Measurements from ENCODE around the gene GRIK1. TPM values are rescaled to one million over a fixed set of nuclear protein-coding genes. Genes with fewer than 3 reads are reported as not detected.
A peak's percentile ranks its signal among the peaks of the same experiment; 100 is the strongest.

GRIK1 gene
- total and polyA plus RNA-seq, 2 experiments from 2014 or later = 0.05 TPM; not detected in 1

DNA sequence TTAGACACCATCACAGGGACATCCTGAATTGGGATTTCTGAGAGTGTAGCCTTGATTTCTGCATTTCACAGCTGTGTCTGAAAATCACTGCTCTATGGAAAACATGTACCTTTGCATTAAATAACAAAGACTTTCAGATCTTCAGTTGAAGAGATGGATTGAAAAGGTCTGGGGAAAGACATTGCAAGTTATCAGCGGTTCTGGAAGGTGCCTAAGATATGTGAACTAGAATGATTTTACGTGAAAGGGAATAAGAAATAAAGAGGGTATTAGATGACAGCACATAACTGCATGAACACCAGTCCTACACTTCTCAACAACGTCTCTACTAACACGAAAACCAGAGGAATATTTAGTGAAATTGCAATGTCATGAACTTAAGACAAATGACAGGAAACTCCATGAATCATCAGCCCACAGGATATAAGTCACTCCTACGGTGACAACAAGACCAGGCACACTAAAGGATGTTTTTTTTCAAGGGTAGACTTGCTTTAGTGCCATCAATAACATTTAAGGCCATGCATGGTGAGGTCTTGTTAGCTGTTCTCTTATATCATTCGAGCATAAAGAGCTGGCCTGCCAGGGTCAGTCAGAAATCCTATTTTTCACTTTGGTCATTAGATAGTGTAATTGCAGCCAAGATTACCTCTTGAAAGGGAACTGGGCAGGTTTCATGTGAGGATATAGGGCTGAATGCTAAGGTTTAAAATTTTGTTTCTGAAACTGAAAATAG is 283.1 kb downstream of the GRIK1 start:
- no peak overlapping the region for H3K27ac ChIP-seq
- no peak overlapping the region for H3K4me3 ChIP-seq

DNA sequence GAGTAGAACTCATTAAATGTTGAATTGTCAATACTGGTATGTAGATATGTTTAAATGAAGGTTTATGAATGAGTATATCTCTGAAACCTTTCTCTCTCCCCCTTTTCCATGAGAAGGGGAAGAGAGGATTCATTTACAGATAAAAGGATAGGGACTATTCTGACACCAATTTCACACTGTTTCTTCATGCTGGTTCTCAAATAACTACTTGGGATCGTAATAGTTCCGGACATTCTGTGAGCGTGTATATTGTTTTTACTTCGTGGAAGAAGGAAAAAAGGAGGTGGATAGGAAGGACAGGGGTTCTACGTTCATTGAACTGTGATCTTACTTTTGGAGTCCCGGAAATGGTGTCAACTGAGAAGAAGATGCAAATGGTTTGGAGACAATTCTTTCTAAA is 284.2 kb downstream of the GRIK1 start:
- Histone ChIP-seq H3K4me1 (ENCODE audit: low read depth) (peaks cover 2% of the 10 kb centered on the region), H3K4me3 (no peak overlapping the region), H3K9me3 (ENCODE audit: low read depth) (no peaks in the 10 kb centered on the region), H3K27me3 (no peaks in the 10 kb centered on the region), H3K27ac (no peak overlapping the region), H3K36me3 (no peaks in the 10 kb centered on the region)
- TF ChIP-seq, protein P1, sequence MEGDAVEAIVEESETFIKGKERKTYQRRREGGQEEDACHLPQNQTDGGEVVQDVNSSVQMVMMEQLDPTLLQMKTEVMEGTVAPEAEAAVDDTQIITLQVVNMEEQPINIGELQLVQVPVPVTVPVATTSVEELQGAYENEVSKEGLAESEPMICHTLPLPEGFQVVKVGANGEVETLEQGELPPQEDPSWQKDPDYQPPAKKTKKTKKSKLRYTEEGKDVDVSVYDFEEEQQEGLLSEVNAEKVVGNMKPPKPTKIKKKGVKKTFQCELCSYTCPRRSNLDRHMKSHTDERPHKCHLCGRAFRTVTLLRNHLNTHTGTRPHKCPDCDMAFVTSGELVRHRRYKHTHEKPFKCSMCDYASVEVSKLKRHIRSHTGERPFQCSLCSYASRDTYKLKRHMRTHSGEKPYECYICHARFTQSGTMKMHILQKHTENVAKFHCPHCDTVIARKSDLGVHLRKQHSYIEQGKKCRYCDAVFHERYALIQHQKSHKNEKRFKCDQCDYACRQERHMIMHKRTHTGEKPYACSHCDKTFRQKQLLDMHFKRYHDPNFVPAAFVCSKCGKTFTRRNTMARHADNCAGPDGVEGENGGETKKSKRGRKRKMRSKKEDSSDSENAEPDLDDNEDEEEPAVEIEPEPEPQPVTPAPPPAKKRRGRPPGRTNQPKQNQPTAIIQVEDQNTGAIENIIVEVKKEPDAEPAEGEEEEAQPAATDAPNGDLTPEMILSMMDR (IDR thresholded peaks at IDR 0.05; ENCODE audit: low read depth, low read length) = no peak
- DNase-seq (ENCODE audit: low read depth in 1 of 2, low spot score in 1 of 2) = no peak

More for the DNA sequence above, 283.1 kb downstream of the GRIK1 start:
- TF ChIP-seq, protein P1 (IDR thresholded peaks at IDR 0.05; ENCODE audit: low read depth, low read length) = no peak
- Histone ChIP-seq H3K36me3 (no peaks in the 10 kb centered on the region), H3K9me3 (ENCODE audit: low read depth) (no peaks in the 10 kb centered on the region), H3K4me1 (ENCODE audit: low read depth) (no peaks in the 10 kb centered on the region), H3K27me3 (no peaks in the 10 kb centered on the region)
- DNase-seq (ENCODE audit: low read depth in 1 of 2, low spot score in 1 of 2) = peak in 1 of 2 donors; percentile 58

DNA sequence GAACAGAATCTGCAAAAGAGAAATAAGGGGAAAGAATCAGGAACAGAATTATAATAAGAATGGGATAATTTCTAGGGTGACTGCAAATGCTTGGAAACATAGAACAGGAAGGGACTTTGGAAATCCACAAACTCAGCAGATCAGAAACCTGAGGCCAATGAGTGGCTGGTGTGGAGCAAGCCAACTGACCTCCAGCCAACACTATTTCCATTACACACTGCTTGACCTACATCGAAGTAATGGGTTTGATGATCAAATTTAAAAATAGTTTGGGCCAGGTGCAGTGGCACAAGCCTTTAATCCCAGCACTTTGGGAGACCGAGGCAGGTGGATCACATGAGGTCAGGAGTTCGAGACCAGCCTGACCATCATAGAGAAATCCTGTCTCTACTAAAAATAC is 284.9 kb downstream of the GRIK1 start:
- DNase-seq (ENCODE audit: low read depth in 1 of 2, low spot score in 1 of 2) = no peak
- Histone ChIP-seq H3K9me3 (ENCODE audit: low read depth) (no peaks in the 10 kb centered on the region), H3K27me3 (no peaks in the 10 kb centered on the region), H3K4me3 (no peak overlapping the region), H3K4me1 (ENCODE audit: low read depth) (peaks cover 2% of the 10 kb centered on the region), H3K36me3 (no peaks in the 10 kb centered on the region), H3K27ac (no peak overlapping the region)
- TF ChIP-seq, protein P1 (IDR thresholded peaks at IDR 0.05; ENCODE audit: low read depth, low read length) = no peak

DNA sequence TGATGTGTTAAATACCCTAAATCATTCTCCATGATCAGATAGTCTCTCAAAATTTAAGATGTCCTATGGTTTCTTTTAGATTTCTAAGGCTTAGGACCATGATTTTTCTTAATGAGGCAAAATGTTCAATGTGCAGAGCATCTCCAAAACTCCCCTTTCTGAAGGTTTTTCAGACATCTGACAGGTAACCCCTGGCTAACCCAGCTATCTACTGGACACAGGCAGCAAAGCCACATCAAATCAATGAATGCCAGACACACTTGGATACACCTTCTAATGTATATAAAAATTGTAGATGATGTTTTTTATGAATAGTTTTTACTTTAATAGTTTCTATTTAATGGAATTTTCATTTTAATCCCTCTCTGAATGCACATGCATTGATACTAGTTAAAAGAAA is 285.6 kb downstream of the GRIK1 start:
- no peaks in the 10 kb centered on the region for H3K27me3 ChIP-seq
- H3K4me1 ChIP-seq (ENCODE audit: low read depth) = peaks cover 2% of the 10 kb centered on the region
- H3K4me3 ChIP-seq = no peak overlapping the region
- H3K9me3 ChIP-seq (ENCODE audit: low read depth) = no peaks in the 10 kb centered on the region
- no peak for DNase-seq (ENCODE audit: low read depth in 1 of 2, low spot score in 1 of 2)
- no peak overlapping the region for H3K27ac ChIP-seq
- no peaks in the 10 kb centered on the region for H3K36me3 ChIP-seq
- TF ChIP-seq, protein P1 (IDR thresholded peaks at IDR 0.05; ENCODE audit: low read depth, low read length) = no peak

DNA sequence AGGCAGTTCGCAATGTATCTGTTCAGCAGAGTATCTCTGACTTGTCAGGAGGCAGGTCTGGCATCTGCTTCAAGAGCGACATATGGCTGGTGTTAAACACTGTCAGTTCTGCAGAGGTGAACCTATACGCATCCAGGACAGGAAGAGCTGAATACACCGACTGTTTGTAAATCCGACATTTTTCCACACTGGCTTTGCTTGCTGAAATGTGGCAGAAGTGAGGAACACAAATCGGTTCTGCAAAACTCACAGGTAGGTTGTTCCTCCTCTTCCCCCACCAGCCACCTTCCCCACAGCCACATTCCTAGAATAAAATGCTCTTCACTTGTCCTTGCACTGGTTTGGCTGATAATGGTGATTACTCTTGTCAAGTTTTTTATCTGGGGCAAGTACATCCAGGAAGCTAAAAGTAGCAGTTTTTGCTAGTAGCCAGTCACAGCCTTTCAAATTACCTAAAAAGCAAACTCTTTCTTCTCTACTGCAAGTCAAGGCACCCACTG is 289.2 kb downstream of the GRIK1 start:
- no peaks in the 10 kb centered on the region for H3K27me3 ChIP-seq
- peaks cover 2% of the 10 kb centered on the region for H3K4me1 ChIP-seq (ENCODE audit: low read depth)
- TF ChIP-seq, protein P1 (IDR thresholded peaks at IDR 0.05; ENCODE audit: low read depth, low read length) = no peak
- no peak overlapping the region for H3K4me3 ChIP-seq
- H3K36me3 ChIP-seq = no peaks in the 10 kb centered on the region
- DNase-seq (ENCODE audit: low read depth in 1 of 2, low spot score in 1 of 2) = no peak
- no peaks in the 10 kb centered on the region for H3K9me3 ChIP-seq (ENCODE audit: low read depth)
- no peak overlapping the region for H3K27ac ChIP-seq

Measured in cardiac muscle cell (in vitro differentiated cells and primary cell).